Tibial artery (tissue), 4 donors: ENCODE measurements around the gene KIAA0513.

Experiments
- DNase-seq, 2 donors: peaks; one replicate each; pipeline ENCODE4 v3.0.0-alpha.2; 2019
- H3K27ac ChIP-seq, 2 donors: fragments of 200-600 bp; sonication (generic) in 1 of 2; 1 replicate in 1 of 2; 2 replicates in 1 of 2; pipeline ENCODE4 v1.5.1; 2018 to 2019; ENCODE audit warnings: mild to moderate bottlenecking in 1 of 2
- H3K27me3 ChIP-seq, 2 donors: fragments of 200-600 bp; sonication (generic) in 1 of 2; one replicate each; pipeline versions ENCODE4 v1.5.1 to v1.6.0; 2016 to 2019
- H3K36me3 ChIP-seq, 3 donors: fragments of 200-600 bp; sonication (generic) in 2 of 3; one replicate each; pipeline ENCODE4 v1.5.1; 2016 to 2019; ENCODE audit warnings: mild to moderate bottlenecking in 2 of 3
- H3K4me1 ChIP-seq, 4 donors: fragments of 200-600 bp; sonication (generic) in 2 of 4; 1 replicate in 3 of 4; 2 replicates in 1 of 4; pipeline ENCODE4 v1.5.1; 2016 to 2019
- H3K4me3 ChIP-seq, 2 donors: fragments of 200-600 bp; sonication (generic) in 1 of 2; 1 replicate in 1 of 2; 2 replicates in 1 of 2; pipeline ENCODE4 v1.5.1; 2018 to 2019; ENCODE audit warnings: mild to moderate bottlenecking in 2 of 2
- H3K9me3 ChIP-seq, 3 donors: fragments of 200-600 bp; sonication (generic) in 1 of 3; one replicate each; pipeline ENCODE4 v1.5.1; 2016 to 2019
- intact Hi-C: fragments of 100-400 bp; cut with DNase I; formaldehyde crosslinking; loops from one replicate; pipeline ENCODE4 v1.15.0; 2023; ENCODE audit warnings: low total_unique reads
- TF ChIP-seq, protein P1 (sequence below), 2 experiments: fragments of 200-600 bp in 1 of 2; fragments of 450-650 bp in 1 of 2; IDR thresholded peaks; one replicate each; pipeline ENCODE4 v1.5.1; 2017 to 2019; ENCODE audit warnings: antibody characterized with exemption in 2 of 2, mild to moderate bottlenecking in 1 of 2, moderate library complexity in 1 of 2

KIAA0513 gene

DNA sequence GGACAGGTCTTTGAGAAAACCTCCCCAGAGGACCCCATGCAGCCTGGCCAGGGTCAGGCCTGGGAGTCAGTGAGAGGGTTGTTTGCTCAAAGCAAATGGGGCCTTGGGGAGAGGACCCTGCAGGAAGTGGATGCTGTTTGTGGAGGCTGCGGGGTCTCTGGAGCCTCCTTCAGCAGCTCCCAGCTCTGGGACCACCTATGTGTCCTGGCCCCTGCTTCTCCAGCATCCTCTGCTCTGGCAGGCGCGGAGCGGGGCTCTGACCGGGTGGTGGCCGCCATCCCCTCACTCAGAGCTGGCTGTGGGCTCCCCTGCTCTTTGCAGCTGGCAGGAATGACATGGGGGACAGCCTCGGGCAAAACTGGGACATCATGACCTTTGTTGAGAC is 114.5 kb downstream of the KIAA0513 start:
- TF ChIP-seq, protein P1, sequence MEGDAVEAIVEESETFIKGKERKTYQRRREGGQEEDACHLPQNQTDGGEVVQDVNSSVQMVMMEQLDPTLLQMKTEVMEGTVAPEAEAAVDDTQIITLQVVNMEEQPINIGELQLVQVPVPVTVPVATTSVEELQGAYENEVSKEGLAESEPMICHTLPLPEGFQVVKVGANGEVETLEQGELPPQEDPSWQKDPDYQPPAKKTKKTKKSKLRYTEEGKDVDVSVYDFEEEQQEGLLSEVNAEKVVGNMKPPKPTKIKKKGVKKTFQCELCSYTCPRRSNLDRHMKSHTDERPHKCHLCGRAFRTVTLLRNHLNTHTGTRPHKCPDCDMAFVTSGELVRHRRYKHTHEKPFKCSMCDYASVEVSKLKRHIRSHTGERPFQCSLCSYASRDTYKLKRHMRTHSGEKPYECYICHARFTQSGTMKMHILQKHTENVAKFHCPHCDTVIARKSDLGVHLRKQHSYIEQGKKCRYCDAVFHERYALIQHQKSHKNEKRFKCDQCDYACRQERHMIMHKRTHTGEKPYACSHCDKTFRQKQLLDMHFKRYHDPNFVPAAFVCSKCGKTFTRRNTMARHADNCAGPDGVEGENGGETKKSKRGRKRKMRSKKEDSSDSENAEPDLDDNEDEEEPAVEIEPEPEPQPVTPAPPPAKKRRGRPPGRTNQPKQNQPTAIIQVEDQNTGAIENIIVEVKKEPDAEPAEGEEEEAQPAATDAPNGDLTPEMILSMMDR (IDR thresholded peaks at IDR 0.05): no peak
- no peak overlapping the region for H3K4me3 ChIP-seq
- no peak overlapping the region for H3K27ac ChIP-seq
- peaks cover 2 to 29% (median 11%) of the 10 kb centered on the region in 4 donors for H3K4me1 ChIP-seq
- intact Hi-C loops: no loop called here
- no peaks in the 10 kb centered on the region for H3K36me3 ChIP-seq
- no peaks in the 10 kb centered on the region for H3K27me3 ChIP-seq
- no peak for DNase-seq
- no peaks in the 10 kb centered on the region for H3K9me3 ChIP-seq

DNA sequence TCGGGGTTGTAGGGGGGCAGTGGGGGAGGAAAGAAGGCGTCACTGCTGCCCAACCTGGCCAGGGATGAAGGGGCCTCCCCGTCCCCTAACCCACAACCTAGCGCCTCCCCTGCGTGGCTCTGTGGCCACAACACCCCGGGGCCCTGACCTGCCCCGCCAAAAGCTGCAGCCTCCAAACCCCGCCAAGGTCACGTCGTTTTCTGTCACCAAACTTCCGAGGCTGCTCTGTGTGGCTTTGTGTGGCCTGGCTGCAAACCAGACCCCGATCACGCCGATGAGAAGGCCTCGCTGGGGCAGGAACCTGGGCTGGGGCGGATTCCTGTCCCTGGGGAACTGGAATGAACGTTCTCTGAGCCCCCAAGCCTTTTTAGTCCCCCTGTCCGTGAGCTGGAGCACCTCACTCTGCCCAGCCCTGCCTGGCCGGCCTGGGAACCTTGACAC is 115.2 kb downstream of the KIAA0513 start:
- Histone ChIP-seq H3K4me3 (no peak overlapping the region), H3K36me3 (no peaks in the 10 kb centered on the region), H3K9me3 (no peaks in the 10 kb centered on the region), H3K27ac (no peak overlapping the region), H3K27me3 (no peaks in the 10 kb centered on the region), H3K4me1 (peaks cover 0 to 32% (median 7%) of the 10 kb centered on the region in 4 donors)
- TF ChIP-seq, protein P1 (IDR thresholded peaks at IDR 0.05): no peak
- intact Hi-C loops: no loop called here
- DNase-seq: no peak
